ENCODE measurements around the gene ITGB1. TPM values are rescaled to one million over a fixed set of nuclear protein-coding genes. Genes with fewer than 3 reads are reported as not detected.
A peak's percentile ranks its signal among the peaks of the same experiment; 100 is the strongest.

The ITGB1 gene
- total RNA-seq, 3 donors from 2014 or later: 438 to 1,565 (median 480) TPM

GRCh38 chr10:32987172-32987571 is 29.1 kb upstream of the ITGB1 start:
- Histone ChIP-seq H3K27ac (no peak overlapping the region), H3K27me3 (no peaks in the 10 kb centered on the region), H3K4me3 (no peak overlapping the region), H3K36me3 (no peaks in the 10 kb centered on the region), H3K4me1 (no peaks in the 10 kb centered on the region), H3K9me3 (no peaks in the 10 kb centered on the region)
- intact Hi-C loops (cut with DNase I; ENCODE audit: low total_unique reads): no loop called here
- no peak for DNase-seq (ENCODE audit: low spot score in 2 of 2)
- TF ChIP-seq POLR2AphosphoS5 (IDR thresholded peaks at IDR 0.05) (no peak), POLR2A (IDR thresholded peaks at IDR 0.05) (no peak), CTCF (IDR thresholded peaks at IDR 0.05) (no peak)

- no peaks in the 10 kb centered on the region for H3K9me3 ChIP-seq
- no peaks in the 10 kb centered on the region for H3K4me1 ChIP-seq
- H3K36me3 ChIP-seq: no peaks in the 10 kb centered on the region
- H3K27me3 ChIP-seq: no peaks in the 10 kb centered on the region
- H3K27ac ChIP-seq: peak overlapping the region in 1 of 2 donors; percentile 64
- TF ChIP-seq POLR2A (IDR thresholded peaks at IDR 0.05) (no peak), CTCF (IDR thresholded peaks at IDR 0.05) (no peak), POLR2AphosphoS5 (IDR thresholded peaks at IDR 0.05) (no peak)
- H3K4me3 ChIP-seq: no peak overlapping the region
- intact Hi-C loops (cut with DNase I; ENCODE audit: low total_unique reads): no loop called here
- no peak for DNase-seq (ENCODE audit: low spot score in 2 of 2)
Measured at GRCh38 chr10:32985775-32986350, 27.8 kb upstream of the ITGB1 start.

GRCh38 chr10:32985341-32985764 is 27.3 kb upstream of the ITGB1 start:
- intact Hi-C loops (cut with DNase I; ENCODE audit: low total_unique reads): no loop called here
- Histone ChIP-seq H3K9me3 (no peaks in the 10 kb centered on the region), H3K36me3 (no peaks in the 10 kb centered on the region), H3K27ac (peak overlapping the region; percentile 31 to 64), H3K4me1 (no peaks in the 10 kb centered on the region), H3K27me3 (no peaks in the 10 kb centered on the region), H3K4me3 (no peak overlapping the region)
- DNase-seq (ENCODE audit: low spot score in 2 of 2): no peak
- TF ChIP-seq POLR2A (IDR thresholded peaks at IDR 0.05) (no peak), CTCF (IDR thresholded peaks at IDR 0.05) (no peak), POLR2AphosphoS5 (IDR thresholded peaks at IDR 0.05) (no peak)

- TF ChIP-seq POLR2A (IDR thresholded peaks at IDR 0.05) (no peak), CTCF (IDR thresholded peaks at IDR 0.05) (no peak), POLR2AphosphoS5 (IDR thresholded peaks at IDR 0.05) (no peak)
- intact Hi-C loops (cut with DNase I; ENCODE audit: low total_unique reads): no loop called here
Measured at GRCh38 chr10:32984003-32984600, 26.1 kb upstream of the ITGB1 start.

More at GRCh38 chr10:32984003-32984600, 26.1 kb upstream of the ITGB1 start:
- Histone ChIP-seq H3K27me3 (no peaks in the 10 kb centered on the region), H3K4me3 (no peak overlapping the region), H3K36me3 (no peaks in the 10 kb centered on the region), H3K9me3 (no peaks in the 10 kb centered on the region), H3K4me1 (no peaks in the 10 kb centered on the region), H3K27ac (no peak overlapping the region)
- no peak for DNase-seq (ENCODE audit: low spot score in 2 of 2)

All from breast epithelium (tissue), 4 donors.